Ishikawa (cell line): Measurements from ENCODE around the gene MTHFD1L.
A peak's percentile ranks its signal among the peaks of the same experiment; 100 is the strongest.

ENCODE experiments used
- CEBPB ChIP-seq: IDR thresholded peaks from 2 replicates; pipeline ENCODE4 v1.6.1; 2012
- CREB1 ChIP-seq: IDR thresholded peaks from 2 replicates; pipeline ENCODE4 v1.6.1; 2012; ENCODE audit warnings: low read depth
- EGR1 ChIP-seq: IDR thresholded peaks from 2 replicates; pipeline ENCODE4 v1.6.1; 2012
- EP300 ChIP-seq: IDR thresholded peaks from 2 replicates; pipeline ENCODE4 v1.6.1; 2012; ENCODE audit warnings: borderline replicate concordance
- FOXM1 ChIP-seq: IDR thresholded peaks from 2 replicates; pipeline ENCODE4 v1.6.1; 2012; ENCODE audit warnings: low read depth, borderline replicate concordance
- NFIC ChIP-seq: IDR thresholded peaks from 2 replicates; pipeline ENCODE4 v1.6.1; 2012
- RAD21 ChIP-seq: IDR thresholded peaks from 2 replicates; pipeline ENCODE4 v1.6.1; 2012; ENCODE audit warnings: low read depth
- REST ChIP-seq: IDR thresholded peaks from 2 replicates; pipeline ENCODE4 v1.6.1; 2012; ENCODE audit warnings: low read depth, mild to moderate bottlenecking
- TAF1 ChIP-seq: IDR thresholded peaks from 2 replicates; pipeline ENCODE4 v1.6.1; 2012; ENCODE audit warnings: low read depth, mild to moderate bottlenecking
- TCF12 ChIP-seq: IDR thresholded peaks from 2 replicates; pipeline ENCODE4 v1.6.1; 2012; ENCODE audit warnings: low read depth
- TEAD4 ChIP-seq: IDR thresholded peaks from 2 replicates; pipeline ENCODE4 v1.6.1; 2012
- USF1 ChIP-seq: IDR thresholded peaks from 2 replicates; pipeline ENCODE4 v1.6.1; 2012
- YY1 ChIP-seq: IDR thresholded peaks from 2 replicates; pipeline ENCODE4 v1.6.1; 2012; ENCODE audit warnings: low read depth
- ZBTB7A ChIP-seq: IDR thresholded peaks from 2 replicates; pipeline ENCODE4 v1.6.1; 2012; ENCODE audit warnings: low read depth
- TF ChIP-seq, protein P1 (sequence below): IDR thresholded peaks from 2 replicates; pipeline ENCODE4 v1.6.1; 2012

MTHFD1L gene

DNA sequence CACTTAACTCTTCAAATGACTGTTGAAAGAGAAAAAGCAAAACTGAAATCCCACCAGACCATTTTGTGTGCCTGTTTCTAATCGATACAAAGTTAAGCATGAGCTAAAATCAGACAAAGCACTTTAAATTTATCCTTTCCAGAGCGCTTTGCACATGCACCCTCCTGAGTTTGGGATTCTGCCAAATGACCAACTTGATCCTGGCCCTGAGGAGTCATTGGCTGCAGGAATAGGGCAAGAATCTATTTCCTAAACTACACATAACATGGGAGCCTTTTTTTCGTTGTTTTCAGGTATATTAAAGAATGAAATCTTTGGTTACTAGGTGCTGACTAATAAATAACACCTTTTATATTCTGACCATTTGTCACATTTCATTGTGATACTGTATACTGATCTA is 23.8 kb upstream of the MTHFD1L start:
- TF ChIP-seq, protein P1, sequence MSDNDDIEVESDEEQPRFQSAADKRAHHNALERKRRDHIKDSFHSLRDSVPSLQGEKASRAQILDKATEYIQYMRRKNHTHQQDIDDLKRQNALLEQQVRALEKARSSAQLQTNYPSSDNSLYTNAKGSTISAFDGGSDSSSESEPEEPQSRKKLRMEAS: no peak
- TF ChIP-seq NFIC: peak; percentile 56

DNA sequence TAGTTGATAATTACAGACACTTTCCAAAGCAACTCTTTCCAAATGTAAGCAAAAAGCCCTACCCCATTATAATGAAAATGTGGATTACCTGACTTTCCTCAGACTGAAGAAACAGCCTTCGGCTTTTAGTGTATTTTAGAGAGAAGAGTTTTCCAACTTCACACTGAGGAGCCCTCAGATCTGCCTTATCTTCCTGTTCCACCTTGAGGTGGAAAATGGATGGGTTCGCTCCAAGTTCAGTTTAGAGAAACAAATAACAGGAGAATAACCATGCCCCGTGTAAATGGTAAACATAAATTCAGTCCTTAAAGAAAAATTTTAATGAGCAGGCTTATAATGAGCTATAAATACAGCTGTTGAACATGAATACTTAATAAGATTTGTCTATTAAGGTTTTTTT is 21.1 kb upstream of the MTHFD1L start:
- no peak for TF ChIP-seq EP300
- TF ChIP-seq ZBTB7A: no peak
- no peak for TF ChIP-seq CEBPB
- TF ChIP-seq NFIC: no peak
- no peak for TF ChIP-seq EGR1
- no peak for TF ChIP-seq RAD21
- TF ChIP-seq, protein P1: no peak
- TF ChIP-seq TCF12: no peak
- no peak for TF ChIP-seq CREB1
- no peak for TF ChIP-seq TEAD4
- TF ChIP-seq FOXM1: no peak
- no peak for TF ChIP-seq YY1
- TF ChIP-seq USF1: no peak
- TF ChIP-seq TAF1: no peak
- no peak for TF ChIP-seq REST

GRCh38 chr6:150846641-150847040 is 18.9 kb upstream of the MTHFD1L start:
- TF ChIP-seq FOXM1 (no peak), TAF1 (no peak), NFIC (no peak), CREB1 (no peak), ZBTB7A (no peak), USF1 (no peak), RAD21 (no peak), EGR1 (no peak), EP300 (no peak), REST (no peak), YY1 (no peak), TEAD4 (no peak), TCF12 (no peak)
- TF ChIP-seq, protein P1: no peak

GRCh38 chr6:150848400-150848799 is 17.1 kb upstream of the MTHFD1L start:
- TF ChIP-seq NFIC (no peak), EP300 (no peak), RAD21 (no peak), CREB1 (no peak), USF1 (no peak), TCF12 (no peak), YY1 (no peak), EGR1 (no peak), ZBTB7A (no peak), CEBPB (no peak), TEAD4 (no peak)
- TF ChIP-seq, protein P1: no peak

- TF ChIP-seq RAD21 (no peak), REST (no peak), CEBPB (peak; percentile 58), NFIC (peak; percentile 83), EGR1 (peak; percentile 75), ZBTB7A (no peak), FOXM1 (peak; percentile 70; the same call in 1 of the 2 replicates), CREB1 (peak; percentile 52; the same call in 1 of the 2 replicates), USF1 (no peak), TCF12 (peak; percentile 81), EP300 (peak; percentile 85), TEAD4 (peak; percentile 84; the same call in 1 of the 2 replicates), TAF1 (0 out of 2 replicates have a peak, but pooled peaks have one; percentile 36), YY1 (no peak)
- TF ChIP-seq, protein P1: no peak; the same call in 1 of the 2 replicates
These were observed 8.2 kb upstream of the MTHFD1L start for GRCh38 chr6:150857062-150857944.
